HepG2 (cell line): Measurements from ENCODE around the gene C2orf80. TPM values are rescaled to one million over a fixed set of nuclear protein-coding genes. Genes with fewer than 3 reads are reported as not detected.

Experiments used
- ATAC-seq: fragments of 200-7000 bp; cut with Tn5 transposase; 3 replicates; pipeline ENCODE4 v1.9.1; 2020; ENCODE audit warnings: mild to moderate bottlenecking, moderate library complexity
- BruUV-seq: library from RNA; stranded (reverse); fragments of 400-500 nt; replicated peaks from 2 replicates; lab custom pipeline; 2021; lab: Mats Ljungman, UMichigan
- CTCF ChIA-PET: fragments of 300-600 bp; formaldehyde crosslinking; extraction: SDS; loops from one replicate; lab custom pipeline; 2021; ENCODE audit warnings: low total read pairs, inconsistent platforms, low intra/inter-chr PET ratio; lab: Yijun Ruan, JAX
- POLR2A ChIA-PET: fragments of 350-600 bp; sonication (Branson Sonifier 250); formaldehyde crosslinking; loops from one replicate; lab custom pipeline; 2020; ENCODE audit warnings: antibody characterized with exemption, inconsistent platforms; lab: Yijun Ruan, JAX
- DNase-seq: peaks from one replicate; pipeline ENCODE4 v3.0.0-alpha.2; 2015; ENCODE audit warnings: low spot score
- FAIRE-seq: peaks from 3 replicates; lab custom pipeline; 2011; peaks lifted over from hg19 to GRCh38; lab: Jason Lieb, UNC
- H2AFZ ChIP-seq: one replicate; pipeline ENCODE4 v1.6.1; 2011; ENCODE audit warnings: low read length, inconsistent platforms
- H3K27ac ChIP-seq: fragments of 300-600 bp; 3 replicates; pipeline ENCODE4 v1.8.0; 2011; ENCODE audit warnings: mixed run types, mild to moderate bottlenecking, mixed read lengths, low read length, inconsistent platforms; ENCODE audit not compliant: insufficient read depth; ENCODE audit errors: extremely low read length
- H3K27me3 ChIP-seq, 2 experiments: fragments of 200-600 bp in 1 of 2; 2 replicates in 1 of 2; 3 replicates in 1 of 2; pipeline versions ENCODE4 v1.6.0 to v1.8.0; 2011; ENCODE audit warnings: low read length in 2 of 2, mild to moderate bottlenecking in 2 of 2, moderate library complexity in 2 of 2, inconsistent platforms in 1 of 2; ENCODE audit not compliant: insufficient read depth in 2 of 2, control insufficient read depth in 1 of 2
- H3K36me3 ChIP-seq, 2 experiments: fragments of 200-600 bp in 1 of 2; replicated peaks in 1 of 2; 2 replicates in 1 of 2; 3 replicates in 1 of 2; pipeline versions ENCODE4 v1.5.1 to v1.8.0; 2011; ENCODE audit warnings: low read length in 2 of 2, inconsistent platforms in 1 of 2; ENCODE audit not compliant: insufficient read depth in 2 of 2, control insufficient read depth in 1 of 2
- H3K4me1 ChIP-seq: 2 replicates; pipeline ENCODE4 v1.5.1; 2012; ENCODE audit warnings: low read length, inconsistent platforms; ENCODE audit not compliant: insufficient read depth
- H3K4me2 ChIP-seq: 2 replicates; pipeline ENCODE4 v1.6.0; 2011; ENCODE audit warnings: low read depth, low read length, inconsistent platforms
- H3K4me3 ChIP-seq, 3 experiments: fragments of 200-600 bp in 1 of 3; sonication (generic), shearing (Covaris generic) in 1 of 3; replicated peaks in 1 of 3; 2 replicates each; pipeline ENCODE4 v1.5.1; 2011 to 2016; ENCODE audit warnings: low read length in 3 of 3, inconsistent platforms in 2 of 3, low read depth in 2 of 3, mild to moderate bottlenecking in 2 of 3, control low read depth in 1 of 3, mixed read lengths in 1 of 3; ENCODE audit not compliant: insufficient read depth in 1 of 3
- H3K79me2 ChIP-seq: one replicate; pipeline ENCODE4 v1.6.1; 2011; ENCODE audit warnings: low read length, inconsistent platforms; ENCODE audit not compliant: insufficient read depth
- H3K9ac ChIP-seq: 2 replicates; pipeline ENCODE4 v1.6.0; 2011; ENCODE audit warnings: mild to moderate bottlenecking, low read depth, low read length, inconsistent platforms; ENCODE audit not compliant: insufficient read depth
- H3K9me3 ChIP-seq: 2 replicates; pipeline ENCODE4 v1.5.1; 2012; ENCODE audit warnings: mild to moderate bottlenecking, low read length
- H4K20me1 ChIP-seq: 2 replicates; pipeline ENCODE4 v1.6.0; 2011; ENCODE audit warnings: inconsistent platforms, mild to moderate bottlenecking, low read length, moderate library complexity; ENCODE audit not compliant: insufficient read depth
- ISL2 ChIP-seq: sonication (generic); formaldehyde crosslinking; IDR thresholded peaks from 2 replicates; pipeline ENCODE4 v1.5.0; 2020; ENCODE audit warnings: missing genetic modification reagents
- SP140L ChIP-seq: sonication (generic); formaldehyde crosslinking; IDR thresholded peaks from 2 replicates; pipeline ENCODE4 v1.4.0; 2020; ENCODE audit warnings: missing genetic modification reagents, borderline replicate concordance
- WGBS: methylation state at CpG from one replicate; pipeline ENCODE4 v1.1.6; 2017; ENCODE audit warnings: low lambda C conversion rate; 5-methylcytosine and 5-hydroxymethylcytosine counted together
- in situ Hi-C: cut with HindIII; loops from 2 replicates; pipeline ENCODE4 v1.10.0; 2017; ENCODE audit warnings: low pct_unique_long_range_greater_than_20kb; ENCODE audit not compliant: extremely low pct_ligation_motif_present
- intact Hi-C: fragments of 100-400 bp; cut with micrococcal nuclease; formaldehyde crosslinking; loops from one replicate; pipeline ENCODE4 v1.10.0; 2022; ENCODE audit not compliant: unreplicated experiment
- polyA plus RNA-seq, 8 experiments: library from polyadenylated mRNA; depleted of rRNA in 3 of 8; stranded (reverse) in 7 of 8; unstranded in 1 of 8; fragments of >200 nt; fragmentation: Illumina TruSeq in 4 of 8; extraction: Trizol in 4 of 8; gene quantifications; 2 replicates each; pipeline versions ENCODE4 v1.2.1 to v1.2.3, GENCODE V29; 2011 to 2016; ENCODE audit warnings: low read depth in 4 of 8, missing spikeins in 1 of 8, mixed read lengths in 1 of 8; ENCODE audit not compliant: insufficient read depth in 1 of 8
- total RNA-seq, 5 experiments: library from RNA; depleted of rRNA; stranded (reverse); fragments of >200 nt; fragmentation: Illumina TruSeq; extraction: Trizol; gene quantifications; 2 replicates each; pipeline ENCODE4 v1.2.3, GENCODE V29; 2016; ENCODE audit warnings: low read depth in 1 of 5
- TF ChIP-seq, protein P1 (sequence below): sonication (generic); formaldehyde crosslinking; IDR thresholded peaks from 2 replicates; pipeline ENCODE4 v1.8.0; 2022; ENCODE audit warnings: mild to moderate bottlenecking, missing genetic modification reagents, borderline replicate concordance
- TF ChIP-seq, protein P2 (sequence below): IDR thresholded peaks from 2 replicates; pipeline ENCODE4 v1.6.1; 2018; ENCODE audit warnings: missing genetic modification reagents, mild to moderate bottlenecking, missing compliant biosample characterization

The C2orf80 gene
- total and polyA plus RNA-seq, 2 of the 13 experiments (the other 11 are each of a cell fraction or from before 2014, with no cell fraction given): not detected

DNA sequence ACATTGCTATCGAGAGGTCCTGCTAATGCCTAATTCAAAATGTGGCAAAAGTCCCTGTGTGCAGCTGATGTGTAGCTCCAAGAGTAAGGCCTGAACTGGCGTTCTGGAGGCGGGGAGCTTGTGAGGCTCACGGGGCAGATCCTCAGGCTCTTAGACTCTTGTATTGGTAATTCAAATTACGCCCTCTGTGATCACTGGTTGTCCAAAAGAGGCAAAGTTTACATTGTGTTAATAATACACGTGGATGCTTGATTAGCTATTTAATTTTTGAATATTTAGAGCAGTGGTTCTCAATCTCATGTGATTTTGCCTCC lies 14.0 kb downstream of the C2orf80 start:
- WGBS: 15% methylated on average over 6 of the region's 6 CpGs
- H3K27me3 ChIP-seq: peaks cover 0 to 9% of the 10 kb centered on the region in 2 experiments; a peak in 2 of 5 replicates
- intact Hi-C loops (loop anchor here (1.0 kb wide), 3 partner anchors 73 to 91 kb away; partner anchors contain the start of genes IDH1 and PIKFYVE), in situ Hi-C loops (loop anchor here (5.0 kb wide), 1 partner anchor 77 kb away; no protein-coding TSS in a partner anchor)
- no peak overlapping the region for H3K27ac ChIP-seq
- no peak overlapping the region for H3K9ac ChIP-seq
- no TSS peak for BruUV-seq
- no peaks in the 10 kb centered on the region for H3K36me3 ChIP-seq
- ChIA-PET CTCF (interaction anchor here (1.1 to 1.6 kb wide), 3 partner anchors 80 to 430 kb away, joined by 4 to 10 read pairs (median 9); partner anchors contain the start of gene IDH1), POLR2A (interaction anchor here (0.5 to 2.1 kb wide), 4 partner anchors 40 to 510 kb away, joined by 3 to 10 read pairs (median 6); partner anchors contain the start of gene IDH1)
- no peaks in the 10 kb centered on the region for H3K79me2 ChIP-seq
- H3K4me2 ChIP-seq: peak overlapping the region; percentile 48
- no peaks in the 10 kb centered on the region for H4K20me1 ChIP-seq
- ATAC-seq (peak; percentile 42), FAIRE-seq (no peak), DNase-seq (no peak)
- H2AFZ ChIP-seq: no peak overlapping the region
- H3K4me1 ChIP-seq: peaks cover 51% of the 10 kb centered on the region
- TF ChIP-seq, protein P1, sequence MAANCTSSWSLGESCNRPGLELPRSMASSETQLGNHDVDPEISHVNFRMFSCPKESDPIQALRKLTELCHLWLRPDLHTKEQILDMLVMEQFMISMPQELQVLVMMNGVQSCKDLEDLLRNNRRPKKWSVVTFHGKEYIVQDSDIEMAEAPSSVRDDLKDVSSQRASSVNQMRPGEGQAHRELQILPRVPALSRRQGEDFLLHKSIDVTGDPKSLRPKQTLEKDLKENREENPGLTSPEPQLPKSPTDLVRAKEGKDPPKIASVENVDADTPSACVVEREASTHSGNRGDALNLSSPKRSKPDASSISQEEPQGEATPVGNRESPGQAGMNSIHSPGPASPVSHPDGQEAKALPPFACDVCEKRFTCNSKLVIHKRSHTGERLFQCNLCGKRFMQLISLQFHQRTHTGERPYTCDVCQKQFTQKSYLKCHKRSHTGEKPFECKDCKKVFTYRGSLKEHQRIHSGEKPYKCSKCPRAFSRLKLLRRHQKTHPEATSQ (CRISPR knock-in tag): 0 out of 2 replicates have a peak, but pooled peaks have one; percentile 22
- TF ChIP-seq, protein P2, sequence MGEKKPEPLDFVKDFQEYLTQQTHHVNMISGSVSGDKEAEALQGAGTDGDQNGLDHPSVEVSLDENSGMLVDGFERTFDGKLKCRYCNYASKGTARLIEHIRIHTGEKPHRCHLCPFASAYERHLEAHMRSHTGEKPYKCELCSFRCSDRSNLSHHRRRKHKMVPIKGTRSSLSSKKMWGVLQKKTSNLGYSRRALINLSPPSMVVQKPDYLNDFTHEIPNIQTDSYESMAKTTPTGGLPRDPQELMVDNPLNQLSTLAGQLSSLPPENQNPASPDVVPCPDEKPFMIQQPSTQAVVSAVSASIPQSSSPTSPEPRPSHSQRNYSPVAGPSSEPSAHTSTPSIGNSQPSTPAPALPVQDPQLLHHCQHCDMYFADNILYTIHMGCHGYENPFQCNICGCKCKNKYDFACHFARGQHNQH (CRISPR knock-in tag): 0 out of 2 replicates have a peak, but pooled peaks have one; percentile 11
- TF ChIP-seq ISL2 (no peak), SP140L (CRISPR knock-in tag) (no peak)
- no peak overlapping the region for H3K4me3 ChIP-seq
- H3K9me3 ChIP-seq: no peaks in the 10 kb centered on the region
